K562 (cell line): ENCODE measurements around the gene SH3BGRL2. TPM values are rescaled to one million over a fixed set of nuclear protein-coding genes. Genes with fewer than 3 reads are reported as not detected.

Experiments
- BMI1 ChIP-seq: fragments of 150-350 bp; IDR thresholded peaks from 2 replicates; pipeline ENCODE4 v1.6.1; 2014; ENCODE audit warnings: low read length
- E4F1 ChIP-seq: fragments of 250-450 bp; sonication (Bioruptor Pico); IDR thresholded peaks from 2 replicates; pipeline ENCODE4 v1.5.0; 2021; ENCODE audit warnings: mild to moderate bottlenecking, borderline replicate concordance
- ELK3 ChIP-seq: fragments of 450-650 bp; formaldehyde crosslinking; IDR thresholded peaks from 2 replicates; pipeline ENCODE4 v1.4.0; 2020; ENCODE audit warnings: mild to moderate bottlenecking
- FOXA3 ChIP-seq, 2 experiments: fragments of 450-650 bp in 1 of 2; sonication (generic) in 1 of 2; formaldehyde crosslinking; IDR thresholded peaks in 1 of 2; conservative IDR thresholded peaks in 1 of 2; 2 replicates each; pipeline versions ENCODE4 v1.4.0 to v1.8.0; 2020 to 2022; ENCODE audit warnings: mild to moderate bottlenecking in 2 of 2, missing genetic modification reagents in 1 of 2
- GABPB2 ChIP-seq: fragments of 250-450 bp; sonication (Bioruptor Pico); conservative IDR thresholded peaks from 2 replicates; pipeline ENCODE4 v1.5.1; 2021; ENCODE audit warnings: mild to moderate bottlenecking
- HDAC6 ChIP-seq: IDR thresholded peaks from 2 replicates; pipeline ENCODE4 v1.6.1; 2012; ENCODE audit warnings: low read depth, mild to moderate bottlenecking, control low read depth, inconsistent platforms, low read length, moderate library complexity
- HINFP ChIP-seq: fragments of 450-650 bp; conservative IDR thresholded peaks from 2 replicates; pipeline ENCODE4 v1.6.1; 2016; ENCODE audit warnings: missing genetic modification characterization, low read depth, mild to moderate bottlenecking, control low read depth, missing compliant biosample characterization
- IRF9 ChIP-seq: fragments of 450-650 bp; IDR thresholded peaks from 2 replicates; pipeline ENCODE4 v1.6.1; 2016; ENCODE audit warnings: missing biosample characterization, missing genetic modification characterization
- KLF13 ChIP-seq: fragments of 450-650 bp; IDR thresholded peaks from 2 replicates; pipeline ENCODE4 v1.6.1; 2016; ENCODE audit warnings: missing genetic modification characterization, low read depth, mild to moderate bottlenecking, missing compliant biosample characterization, moderate library complexity, borderline replicate concordance
- MYC ChIP-seq, 2 experiments: fragments of 250-450 bp in 1 of 2; sonication (Bioruptor Pico) in 1 of 2; IDR thresholded peaks; 2 replicates each; pipeline versions ENCODE4 v1.5.1 to v1.6.1; 2012 to 2021; ENCODE audit warnings: low read depth in 2 of 2, borderline replicate concordance in 1 of 2, improper control_type of control experiment in 1 of 2, low read length in 1 of 2, mild to moderate bottlenecking in 1 of 2, moderate library complexity in 1 of 2
- NEUROD1 ChIP-seq: fragments of 150-350 bp; IDR thresholded peaks from 2 replicates; pipeline ENCODE4 v1.6.1; 2014; ENCODE audit warnings: borderline replicate concordance, low read length, low read depth; ENCODE audit not compliant: partially characterized antibody
- PTTG1 ChIP-seq: fragments of 450-650 bp; IDR thresholded peaks from 2 replicates; pipeline ENCODE4 v1.6.1; 2016; ENCODE audit warnings: low read depth, mild to moderate bottlenecking, missing genetic modification characterization, missing compliant biosample characterization
- SETDB1 ChIP-seq: IDR thresholded peaks from one replicate; pipeline ENCODE4 v1.6.1; 2012; ENCODE audit warnings: low read length, control low read depth, inconsistent platforms
- ZNF263 ChIP-seq: sonication (generic); formaldehyde crosslinking; IDR thresholded peaks from 2 replicates; pipeline ENCODE4 v1.8.0; 2022; ENCODE audit warnings: mild to moderate bottlenecking, missing genetic modification reagents, borderline replicate concordance
- polyA plus RNA-seq, 8 experiments: library from polyadenylated mRNA; depleted of rRNA in 4 of 8; stranded (reverse) in 5 of 8; unstranded in 3 of 8; fragments of >200 nt; fragmentation: Nextera tagmentation in 2 of 8; fragmentation: Illumina TruSeq in 1 of 8; extraction: Ambion mirVana in 2 of 8; extraction: Trizol in 1 of 8; gene quantifications; 2 replicates each; pipeline versions ENCODE4 v1.2.1 to v1.2.3, GENCODE V29; 2011 to 2014; ENCODE audit warnings: inconsistent platforms in 1 of 8, missing spikeins in 1 of 8
- total RNA-seq, 7 experiments: library from RNA; depleted of rRNA in 6 of 7; stranded (reverse); fragments of >200 nt in 6 of 7; fragmentation: Illumina TruSeq in 2 of 7; extraction: Trizol in 2 of 7; gene quantifications; 2 replicates each; pipeline versions ENCODE4 v1.2.1 to v1.2.3, GENCODE V29; 2011 to 2021; ENCODE audit warnings: low replicate concordance in 1 of 7
- TF ChIP-seq, protein P1 (sequence below), 2 experiments: IDR thresholded peaks in 1 of 2; conservative IDR thresholded peaks in 1 of 2; 2 replicates each; pipeline ENCODE4 v1.6.1; 2016; ENCODE audit warnings: low read depth in 2 of 2, mild to moderate bottlenecking in 1 of 2, missing compliant biosample characterization in 1 of 2, missing genetic modification characterization in 1 of 2, moderate library complexity in 1 of 2

The SH3BGRL2 gene
- total and polyA plus RNA-seq, 9 of the 15 experiments (the other 6 are each of a cell fraction or from before 2014, with no cell fraction given), result 4.4 to 12.1 (median 7.3) TPM

DNA sequence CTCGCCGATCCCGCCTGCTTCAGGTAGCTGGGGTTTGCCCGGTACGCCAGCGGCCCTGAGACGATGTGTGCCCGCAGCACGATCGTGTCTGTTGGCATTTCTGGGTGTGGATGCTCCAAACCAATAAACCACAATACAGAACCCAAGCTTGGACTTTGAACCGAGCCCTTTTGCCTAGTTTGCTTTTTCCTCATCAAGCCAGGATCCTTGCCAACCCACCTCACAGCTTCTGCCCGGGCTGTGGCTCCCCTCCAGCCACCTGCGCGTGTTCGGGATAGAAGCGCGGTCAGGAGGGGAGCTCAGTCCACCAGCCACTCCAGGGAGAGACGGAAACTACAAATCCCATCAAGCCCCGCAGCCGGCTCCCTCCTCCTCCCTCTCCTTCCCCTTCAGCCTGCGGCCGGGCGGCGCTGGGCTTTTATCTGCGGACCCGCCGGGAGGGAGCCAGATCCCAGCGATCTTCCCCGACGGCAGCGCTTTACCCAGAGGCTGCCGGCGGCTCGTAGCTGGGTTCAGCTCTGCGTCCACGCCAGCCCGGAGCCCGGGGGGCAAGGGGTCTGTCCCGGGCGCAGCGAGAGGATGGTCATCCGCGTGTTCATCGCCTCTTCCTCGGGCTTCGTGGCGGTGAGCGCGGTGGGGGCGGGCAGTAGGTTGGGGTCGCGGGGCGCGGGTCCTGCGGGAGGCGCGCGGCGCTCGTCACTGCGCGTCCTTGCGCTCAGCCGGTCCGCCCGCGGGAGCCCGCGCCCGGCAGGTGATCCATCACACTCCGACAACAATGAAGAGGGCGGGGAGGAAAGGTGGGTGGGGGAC is at the start of gene SH3BGRL2 (continued):
- TF ChIP-seq IRF9 (no peak), ELK3 (no peak), SETDB1 (no peak), GABPB2 (CRISPR knock-in tag) (no peak), E4F1 (no peak), KLF13 (tag) (no peak), PTTG1 (no peak), HINFP (tag) (0 out of 2 replicates have a peak, but pooled peaks have one; percentile 26), MYC (IDR thresholded peaks at IDR 0.05; ENCODE audit: low read depth, low read length) (0 out of 2 replicates have a peak, but pooled peaks have one; percentile 20), MYC (CRISPR knock-in tag; IDR thresholded peaks at IDR 0.05; ENCODE audit: borderline replicate concordance, low read depth) (no peak), NEUROD1 (peak; percentile 19), ZNF263 (CRISPR knock-in tag) (peak; percentile 83), BMI1 (no peak), HDAC6 (no peak), FOXA3 (CRISPR knock-in tag; conservative IDR thresholded peaks at IDR 0.05 in 1 of 2, IDR thresholded peaks at IDR 0.05 in 1 of 2) (peak in 1 of 2 experiments; percentile 29; a peak in 1 of 4 replicates)
- TF ChIP-seq, protein P1, sequence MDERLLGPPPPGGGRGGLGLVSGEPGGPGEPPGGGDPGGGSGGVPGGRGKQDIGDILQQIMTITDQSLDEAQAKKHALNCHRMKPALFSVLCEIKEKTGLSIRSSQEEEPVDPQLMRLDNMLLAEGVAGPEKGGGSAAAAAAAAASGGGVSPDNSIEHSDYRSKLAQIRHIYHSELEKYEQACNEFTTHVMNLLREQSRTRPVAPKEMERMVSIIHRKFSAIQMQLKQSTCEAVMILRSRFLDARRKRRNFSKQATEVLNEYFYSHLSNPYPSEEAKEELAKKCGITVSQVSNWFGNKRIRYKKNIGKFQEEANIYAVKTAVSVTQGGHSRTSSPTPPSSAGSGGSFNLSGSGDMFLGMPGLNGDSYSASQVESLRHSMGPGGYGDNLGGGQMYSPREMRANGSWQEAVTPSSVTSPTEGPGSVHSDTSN (CRISPR knock-in tag; IDR thresholded peaks at IDR 0.05; ENCODE audit: low read depth), result no peak
- TF ChIP-seq, protein P1 (tag; conservative IDR thresholded peaks at IDR 0.05; ENCODE audit: low read depth), result peak; percentile 51; the same call in 1 of the 2 replicates
